PC-3 (cell line): Measurements from ENCODE around the gene CEP290. TPM values are rescaled to one million over a fixed set of nuclear protein-coding genes. Genes with fewer than 3 reads are reported as not detected.
"Not testable (repeated sequence)": the region's sequence is repeated elsewhere in the genome, so short reads cannot be mapped to it uniquely, and the experiment has no call there.

Experiments
- ATAC-seq: fragments of 200-7000 bp; cut with Tn5 transposase; 2 replicates; pipeline ENCODE4 v1.9.1; 2020; ENCODE audit warnings: mild to moderate bottlenecking, moderate library complexity
- BruUV-seq: library from RNA; stranded (reverse); fragments of 400-500 nt; replicated peaks from 2 replicates; lab custom pipeline; 2021; lab: Mats Ljungman, UMichigan
- CTCF ChIA-PET: fragments of 300-600 bp; sonication (Branson Sonifier 250); formaldehyde crosslinking; loops from one replicate; lab custom pipeline; 2022; ENCODE audit warnings: antibody characterized with exemption; lab: Charles Lee
- POLR2A ChIA-PET: fragments of 300-600 bp; sonication (Branson Sonifier 250); formaldehyde crosslinking; loops from one replicate; lab custom pipeline; 2022; ENCODE audit warnings: antibody characterized with exemption; ENCODE audit not compliant: unreplicated experiment; lab: Charles Lee
- DNase-seq: peaks from one replicate; pipeline ENCODE4 v3.0.0-alpha.2; 2015
- H2AFZ ChIP-seq: fragments of 300-600 bp; sonication (generic); 2 replicates; pipeline ENCODE4 v1.6.0; 2016; ENCODE audit warnings: antibody characterized with exemption, low read length
- H3F3A ChIP-seq: fragments of 300-600 bp; sonication (generic); one replicate; pipeline ENCODE4 v1.6.0; 2017; ENCODE audit warnings: antibody characterized with exemption, low read length, control low read depth, mild to moderate bottlenecking; ENCODE audit not compliant: unreplicated experiment
- H3K27ac ChIP-seq: fragments of 300-600 bp; sonication (generic); 2 replicates; pipeline ENCODE4 v1.5.1; 2016; ENCODE audit warnings: mild to moderate bottlenecking, low read length
- H3K27me3 ChIP-seq: fragments of 300-600 bp; sonication (generic); 2 replicates; pipeline ENCODE4 v1.6.1; 2016; ENCODE audit warnings: low read length, mixed read lengths
- H3K36me3 ChIP-seq: fragments of 300-600 bp; sonication (generic); 2 replicates; pipeline ENCODE4 v1.6.1; 2016; ENCODE audit warnings: low read depth, mixed run types, low read length, mixed read lengths
- H3K4me1 ChIP-seq: fragments of 300-600 bp; sonication (generic); 2 replicates; pipeline ENCODE4 v1.5.1; 2016; ENCODE audit warnings: low read length; ENCODE audit not compliant: insufficient read depth
- H3K4me2 ChIP-seq: fragments of 300-600 bp; sonication (generic); 2 replicates; pipeline ENCODE4 v1.6.0; 2016; ENCODE audit warnings: low read length
- H3K4me3 ChIP-seq: fragments of 300-600 bp; sonication (generic); 2 replicates; pipeline ENCODE4 v1.5.1; 2016; ENCODE audit warnings: mild to moderate bottlenecking, low read length, mixed read lengths
- H3K79me2 ChIP-seq: fragments of 300-600 bp; sonication (generic); 2 replicates; pipeline ENCODE4 v1.6.1; 2017; ENCODE audit warnings: low read length, mixed read lengths
- H3K9ac ChIP-seq: fragments of 300-600 bp; sonication (generic); 2 replicates; pipeline ENCODE4 v1.6.0; 2016; ENCODE audit warnings: mild to moderate bottlenecking, low read length
- H3K9me2 ChIP-seq: fragments of 300-600 bp; sonication (generic); replicated peaks from 2 replicates; pipeline ENCODE4 v1.6.1; 2016; ENCODE audit warnings: mixed run types, low read length, mixed read lengths
- H3K9me3 ChIP-seq: fragments of 300-600 bp; sonication (generic); 2 replicates; pipeline ENCODE4 v1.6.1; 2016; ENCODE audit warnings: low read length, mixed read lengths
- H4K20me1 ChIP-seq: fragments of 300-600 bp; sonication (generic); 2 replicates; pipeline ENCODE4 v1.6.1; 2016; ENCODE audit warnings: low read length, mixed read lengths
- EZH2 ChIP-seq: fragments of 300-600 bp; sonication (generic); IDR thresholded peaks from one replicate; pipeline ENCODE4 v1.6.1; 2017; ENCODE audit warnings: antibody characterized with exemption, mild to moderate bottlenecking, low read length; ENCODE audit not compliant: unreplicated experiment
- EZH2phosphoT487 ChIP-seq: fragments of 300-600 bp; sonication (generic); IDR thresholded peaks from 2 replicates; pipeline ENCODE4 v1.6.1; 2018; ENCODE audit warnings: mild to moderate bottlenecking, antibody characterized with exemption, low read length, borderline replicate concordance
- intact Hi-C: fragments of 100-400 bp; cut with micrococcal nuclease; formaldehyde crosslinking; loops from 2 replicates; pipeline ENCODE4 v1.9.0; 2023
- total RNA-seq: library from RNA; depleted of rRNA; stranded (reverse); fragments of >200 nt; gene quantifications from 2 replicates; pipeline ENCODE4 v1.2.3, GENCODE V29; 2014
- TF ChIP-seq, protein P1 (sequence below): fragments of 300-600 bp; sonication (generic); conservative IDR thresholded peaks from 2 replicates; pipeline ENCODE4 v1.5.1; 2017; ENCODE audit warnings: antibody characterized with exemption, low read depth, mild to moderate bottlenecking, low read length

The CEP290 gene
- total RNA-seq, 1 experiment from 2014 or later, result 9.7 TPM

DNA sequence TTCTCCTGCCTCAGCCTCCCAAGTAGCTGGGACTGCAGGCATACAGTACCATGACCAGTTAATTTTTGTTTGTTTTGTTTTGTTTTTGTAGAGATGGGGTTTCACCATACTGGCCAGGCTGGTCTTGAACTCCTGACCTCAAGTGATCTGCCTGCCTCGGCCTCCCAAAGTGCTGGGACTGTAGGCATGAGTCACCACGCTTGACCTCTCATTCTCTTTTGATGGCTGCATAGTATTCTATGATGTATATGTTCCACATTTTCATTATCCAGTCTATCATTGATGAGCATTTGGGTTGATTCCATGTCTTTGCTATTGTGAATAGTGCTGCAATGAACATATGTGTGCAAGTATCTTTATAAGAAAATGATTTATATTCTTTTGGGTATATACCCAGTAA is 8.7 kb downstream of the CEP290 start:
- intact Hi-C loops, H3K9me3 ChIP-seq, H3K27me3 ChIP-seq, POLR2A ChIA-PET, H2AFZ ChIP-seq, ATAC-seq, H3K36me3 ChIP-seq, H3K9ac ChIP-seq, H3K27ac ChIP-seq, H3K9me2 ChIP-seq, H3K4me3 ChIP-seq, BruUV-seq, H4K20me1 ChIP-seq, H3F3A ChIP-seq, CTCF ChIA-PET, H3K4me2 ChIP-seq, DNase-seq, H3K4me1 ChIP-seq, H3K79me2 ChIP-seq: not testable (repeated sequence)

GRCh38 chr12:88132392-88132791 is 9.5 kb downstream of the CEP290 start:
- no peaks in the 10 kb centered on the region for H3K9me2 ChIP-seq
- POLR2A ChIA-PET, result no interaction called here
- no peaks in the 10 kb centered on the region for H4K20me1 ChIP-seq
- intact Hi-C loops, result no loop called here
- H3K36me3 ChIP-seq, result no peaks in the 10 kb centered on the region
- no peak overlapping the region for H2AFZ ChIP-seq
- DNase-seq (no peak), ATAC-seq (no peak)
- TF ChIP-seq, protein P1, sequence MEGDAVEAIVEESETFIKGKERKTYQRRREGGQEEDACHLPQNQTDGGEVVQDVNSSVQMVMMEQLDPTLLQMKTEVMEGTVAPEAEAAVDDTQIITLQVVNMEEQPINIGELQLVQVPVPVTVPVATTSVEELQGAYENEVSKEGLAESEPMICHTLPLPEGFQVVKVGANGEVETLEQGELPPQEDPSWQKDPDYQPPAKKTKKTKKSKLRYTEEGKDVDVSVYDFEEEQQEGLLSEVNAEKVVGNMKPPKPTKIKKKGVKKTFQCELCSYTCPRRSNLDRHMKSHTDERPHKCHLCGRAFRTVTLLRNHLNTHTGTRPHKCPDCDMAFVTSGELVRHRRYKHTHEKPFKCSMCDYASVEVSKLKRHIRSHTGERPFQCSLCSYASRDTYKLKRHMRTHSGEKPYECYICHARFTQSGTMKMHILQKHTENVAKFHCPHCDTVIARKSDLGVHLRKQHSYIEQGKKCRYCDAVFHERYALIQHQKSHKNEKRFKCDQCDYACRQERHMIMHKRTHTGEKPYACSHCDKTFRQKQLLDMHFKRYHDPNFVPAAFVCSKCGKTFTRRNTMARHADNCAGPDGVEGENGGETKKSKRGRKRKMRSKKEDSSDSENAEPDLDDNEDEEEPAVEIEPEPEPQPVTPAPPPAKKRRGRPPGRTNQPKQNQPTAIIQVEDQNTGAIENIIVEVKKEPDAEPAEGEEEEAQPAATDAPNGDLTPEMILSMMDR, result no peak
- H3K9me3 ChIP-seq, result no peaks in the 10 kb centered on the region
- no peaks in the 10 kb centered on the region for H3F3A ChIP-seq
- BruUV-seq, result no TSS peak
- no peaks in the 10 kb centered on the region for H3K4me1 ChIP-seq
- CTCF ChIA-PET, result no interaction called here
- no peaks in the 10 kb centered on the region for H3K27me3 ChIP-seq
- no peaks in the 10 kb centered on the region for H3K79me2 ChIP-seq
- no peak overlapping the region for H3K4me2 ChIP-seq
- no peak overlapping the region for H3K9ac ChIP-seq
- no peak overlapping the region for H3K4me3 ChIP-seq
- H3K27ac ChIP-seq, result no peak overlapping the region

GRCh38 chr12:88127855-88128254 is 14.0 kb downstream of the CEP290 start:
- Histone ChIP-seq H3K4me3 (no peak overlapping the region), H3F3A (no peaks in the 10 kb centered on the region), H3K27me3 (no peaks in the 10 kb centered on the region), H3K27ac (no peak overlapping the region), H2AFZ (no peak overlapping the region), H4K20me1 (no peaks in the 10 kb centered on the region), H3K9me2 (no peaks in the 10 kb centered on the region), H3K4me1 (no peaks in the 10 kb centered on the region), H3K9ac (no peak overlapping the region), H3K79me2 (no peaks in the 10 kb centered on the region), H3K4me2 (no peak overlapping the region), H3K9me3 (no peaks in the 10 kb centered on the region), H3K36me3 (peaks cover 3% of the 10 kb centered on the region; the same call in 1 of the 2 replicates)
- DNase-seq, result no peak
- POLR2A ChIA-PET, result no interaction called here
- no TSS peak for BruUV-seq
- TF ChIP-seq EZH2 (no peak), EZH2phosphoT487 (no peak)
- TF ChIP-seq, protein P1, result no peak
- intact Hi-C loops, result no loop called here
- no peak for ATAC-seq
- CTCF ChIA-PET, result no interaction called here
